AG09319 (cell line): ENCODE measurements around the gene CASP12.
"Not testable (repeated sequence)": the region's sequence is repeated elsewhere in the genome, so short reads cannot be mapped to it uniquely, and the experiment has no call there.

Experiments used
- DNase-seq: peaks from one replicate; pipeline ENCODE4 v3.0.0-alpha.2; 2010; ENCODE audit warnings: low read depth; ENCODE audit errors: extremely low read depth
- TF ChIP-seq, protein P1 (sequence below): IDR thresholded peaks from 2 replicates; pipeline ENCODE4 v1.5.1; 2011; ENCODE audit warnings: low read depth, mild to moderate bottlenecking, inconsistent platforms, low read length, moderate library complexity

CASP12 gene

DNA sequence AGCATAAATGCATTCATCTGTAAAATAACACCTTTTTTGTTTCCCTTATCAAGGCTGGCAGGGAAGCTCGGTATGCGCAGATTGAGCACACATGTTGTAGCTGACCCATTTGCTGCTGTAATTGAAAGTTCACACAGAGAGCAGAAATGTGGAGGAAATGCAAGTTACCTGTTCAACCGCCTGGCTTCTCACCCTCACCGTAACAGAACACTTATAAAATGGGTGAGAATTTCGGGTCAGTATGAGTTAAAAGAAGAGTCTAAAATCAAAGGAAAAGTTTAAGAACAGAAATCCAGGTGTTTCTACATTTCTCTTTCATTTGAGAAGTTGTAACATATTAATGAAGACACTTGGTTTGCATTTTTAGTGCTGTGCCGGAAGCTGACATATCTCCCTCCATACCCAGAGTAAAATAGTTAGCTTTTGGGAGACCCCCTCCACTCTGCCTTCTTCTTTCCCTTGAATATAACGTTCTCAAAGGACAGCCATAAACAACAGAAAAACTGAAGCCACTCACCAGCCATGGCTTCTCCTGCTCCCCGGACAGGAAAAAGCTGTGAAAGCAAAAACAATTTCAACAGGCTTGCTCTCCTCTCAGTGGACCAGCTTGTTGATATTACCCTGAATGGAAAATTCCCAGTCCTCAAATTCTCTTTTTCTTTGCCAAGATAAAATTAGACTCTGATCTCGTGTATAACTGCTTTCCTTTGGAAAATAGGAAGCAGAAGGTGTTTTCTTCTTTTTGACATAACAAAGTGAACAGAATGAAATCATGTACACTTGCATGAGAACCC is at the start of gene CASP12:
Gene CASP12, minus strand, starts transcription at position 570 of the 794 bp plus-strand sequence.
- TF ChIP-seq, protein P1, sequence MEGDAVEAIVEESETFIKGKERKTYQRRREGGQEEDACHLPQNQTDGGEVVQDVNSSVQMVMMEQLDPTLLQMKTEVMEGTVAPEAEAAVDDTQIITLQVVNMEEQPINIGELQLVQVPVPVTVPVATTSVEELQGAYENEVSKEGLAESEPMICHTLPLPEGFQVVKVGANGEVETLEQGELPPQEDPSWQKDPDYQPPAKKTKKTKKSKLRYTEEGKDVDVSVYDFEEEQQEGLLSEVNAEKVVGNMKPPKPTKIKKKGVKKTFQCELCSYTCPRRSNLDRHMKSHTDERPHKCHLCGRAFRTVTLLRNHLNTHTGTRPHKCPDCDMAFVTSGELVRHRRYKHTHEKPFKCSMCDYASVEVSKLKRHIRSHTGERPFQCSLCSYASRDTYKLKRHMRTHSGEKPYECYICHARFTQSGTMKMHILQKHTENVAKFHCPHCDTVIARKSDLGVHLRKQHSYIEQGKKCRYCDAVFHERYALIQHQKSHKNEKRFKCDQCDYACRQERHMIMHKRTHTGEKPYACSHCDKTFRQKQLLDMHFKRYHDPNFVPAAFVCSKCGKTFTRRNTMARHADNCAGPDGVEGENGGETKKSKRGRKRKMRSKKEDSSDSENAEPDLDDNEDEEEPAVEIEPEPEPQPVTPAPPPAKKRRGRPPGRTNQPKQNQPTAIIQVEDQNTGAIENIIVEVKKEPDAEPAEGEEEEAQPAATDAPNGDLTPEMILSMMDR: no peak
- no peak for DNase-seq

DNA sequence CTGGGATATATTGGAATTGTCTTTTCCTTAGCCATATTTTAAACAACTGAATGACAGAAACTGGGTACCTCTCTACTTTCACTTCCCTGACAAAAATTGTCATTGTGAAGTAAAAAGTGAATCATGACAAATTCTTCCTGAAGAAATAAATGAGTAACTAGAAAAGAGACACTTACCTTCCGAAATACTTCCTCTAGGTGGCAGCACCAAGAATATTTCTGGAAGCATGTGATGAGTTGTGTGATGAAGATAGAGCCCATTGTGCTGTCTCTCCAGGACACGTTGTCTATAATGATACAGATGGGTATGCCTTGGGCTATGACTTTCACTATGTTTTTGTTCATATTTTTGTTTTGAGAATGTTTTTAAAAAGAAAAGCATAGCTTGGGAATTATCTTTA is 48.6 kb upstream of the CASP12 start:
- DNase-seq: no peak
- TF ChIP-seq, protein P1: peak; percentile 36

DNA sequence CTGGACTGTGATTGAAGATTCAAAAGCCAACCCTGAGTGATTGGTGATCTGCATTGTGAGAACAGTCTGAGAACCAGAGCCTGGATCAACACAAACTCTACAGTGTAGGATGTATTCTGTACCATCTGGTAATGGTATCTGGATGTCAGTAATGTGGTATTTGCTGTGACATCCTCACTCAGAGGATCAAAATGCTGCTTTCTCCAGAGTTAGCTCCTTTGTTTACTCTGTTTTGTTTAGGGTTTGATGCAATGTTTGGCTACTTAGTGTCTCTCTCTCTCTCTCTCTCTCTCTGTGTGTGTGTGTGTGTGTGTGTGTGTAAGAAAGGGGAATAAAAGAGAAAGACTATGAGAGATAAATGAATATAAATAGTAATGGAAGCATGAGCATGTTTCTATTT is 45.8 kb upstream of the CASP12 start:
- no peak for DNase-seq
- TF ChIP-seq, protein P1: no peak

DNA sequence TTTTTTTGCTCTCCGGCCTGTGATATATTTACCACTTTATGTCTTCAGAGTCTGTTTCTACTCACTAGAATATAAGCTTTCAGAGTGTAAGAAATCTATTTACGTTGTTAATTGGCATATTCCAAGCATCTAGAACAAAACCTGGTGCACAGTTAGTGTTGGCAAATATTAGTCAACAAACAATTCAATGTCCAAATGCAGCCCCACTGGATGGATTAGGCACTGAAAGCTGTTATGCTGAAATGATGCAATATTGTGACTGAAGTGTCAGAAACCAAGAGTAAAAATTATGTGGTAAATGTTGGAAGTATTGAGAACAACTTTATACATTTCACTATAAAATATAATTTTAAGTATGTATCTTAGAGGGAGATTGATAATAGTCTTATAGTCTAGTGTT is 45.3 kb upstream of the CASP12 start:
- no peak for DNase-seq
- TF ChIP-seq, protein P1: no peak

DNA sequence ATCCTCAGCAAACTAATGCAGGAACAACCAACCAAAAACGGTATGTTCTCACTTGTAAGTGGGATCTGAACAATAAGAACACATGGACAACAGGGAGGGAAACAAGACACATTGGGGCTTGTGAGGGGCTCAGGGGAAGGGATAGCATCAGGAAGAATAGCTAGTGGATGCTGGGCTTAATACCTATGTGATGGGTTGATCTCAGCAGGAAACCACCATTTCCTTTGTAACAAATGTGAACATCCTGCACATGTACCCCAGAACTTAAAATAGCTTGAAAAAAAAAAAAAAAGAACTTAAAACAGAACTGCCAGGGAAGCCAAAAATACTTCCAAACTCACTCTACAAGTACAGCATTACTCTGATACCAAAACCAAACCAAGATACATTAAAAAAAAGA is 36.3 kb upstream of the CASP12 start:
- TF ChIP-seq, protein P1: no peak
- no peak for DNase-seq

DNA sequence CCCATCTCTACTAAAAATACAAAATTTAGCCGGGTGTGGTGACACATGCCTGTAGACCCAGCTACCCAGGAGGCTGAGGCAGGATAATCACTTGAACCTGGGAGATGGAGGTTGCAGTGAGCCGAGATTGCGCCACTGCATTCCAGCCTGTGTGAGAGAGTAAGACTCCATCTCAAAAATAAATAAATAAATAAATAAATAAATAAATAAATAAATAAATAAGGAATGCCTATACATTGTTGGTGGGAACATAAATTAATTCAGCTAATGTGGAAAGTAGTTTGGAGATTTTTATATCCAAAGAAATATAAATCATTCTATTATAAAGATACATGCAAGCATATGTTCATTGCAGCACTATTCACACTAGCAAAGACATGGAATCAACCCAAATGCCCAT is 35.8 kb upstream of the CASP12 start:
- DNase-seq: not testable (repeated sequence)

DNA sequence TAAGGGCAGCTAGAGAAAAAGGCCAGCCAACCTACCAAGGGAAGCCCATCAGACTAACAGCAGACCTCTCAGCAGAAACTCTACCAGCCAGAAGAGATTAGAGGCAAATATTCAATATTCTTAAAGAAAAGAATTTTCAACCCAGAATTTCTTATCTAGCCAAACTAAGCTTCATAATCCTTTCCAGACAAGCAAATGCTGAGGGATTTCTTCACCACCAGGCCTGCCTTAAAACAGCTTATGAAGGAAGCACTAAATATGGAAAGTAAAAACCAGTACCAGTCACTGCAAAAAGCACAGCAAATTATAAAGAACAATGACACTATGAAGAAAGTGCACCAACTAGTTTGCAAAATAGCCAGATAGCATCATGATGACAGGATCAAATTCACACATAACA is 30.6 kb upstream of the CASP12 start:
- TF ChIP-seq, protein P1: no peak
- no peak for DNase-seq
